Stimulated activated CD8-positive, alpha-beta memory T cell treated with anti-CD3 and anti-CD28 coated beads, Interleukin-12 subunit alpha, Interleukin-12 subunit beta, amount 100 ng/mL, for 24 hours (primary cell): ENCODE results near the gene ALG14.
"Not testable (repeated sequence)": the region's sequence is repeated elsewhere in the genome, so short reads cannot be mapped to it uniquely, and the experiment has no call there.

Experiments used
- DNase-seq: peaks from one replicate; pipeline ENCODE4 v3.0.0-alpha.2; 2020; ENCODE audit errors: extremely low read depth

ALG14 gene

DNA sequence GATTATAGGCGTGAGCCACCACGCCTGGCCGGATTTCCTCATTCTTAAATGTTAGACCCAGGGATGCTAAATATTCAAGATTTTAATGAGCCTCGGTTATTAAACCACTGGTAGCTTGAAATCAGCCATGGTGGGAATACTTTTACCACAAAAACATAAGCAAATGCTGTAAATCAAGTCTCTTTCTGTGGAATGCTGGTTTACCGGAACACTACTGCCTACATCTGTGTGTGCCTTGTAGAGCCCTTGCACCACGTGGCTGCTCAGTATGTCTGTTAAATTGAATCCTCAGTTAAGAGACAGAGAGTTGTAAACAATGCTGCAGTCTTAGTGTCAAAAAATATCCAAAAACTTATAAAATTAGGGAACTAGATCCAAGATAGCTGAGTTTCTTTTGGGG, 119.0 kb downstream of the ALG14 start:
- no peak for DNase-seq

DNA sequence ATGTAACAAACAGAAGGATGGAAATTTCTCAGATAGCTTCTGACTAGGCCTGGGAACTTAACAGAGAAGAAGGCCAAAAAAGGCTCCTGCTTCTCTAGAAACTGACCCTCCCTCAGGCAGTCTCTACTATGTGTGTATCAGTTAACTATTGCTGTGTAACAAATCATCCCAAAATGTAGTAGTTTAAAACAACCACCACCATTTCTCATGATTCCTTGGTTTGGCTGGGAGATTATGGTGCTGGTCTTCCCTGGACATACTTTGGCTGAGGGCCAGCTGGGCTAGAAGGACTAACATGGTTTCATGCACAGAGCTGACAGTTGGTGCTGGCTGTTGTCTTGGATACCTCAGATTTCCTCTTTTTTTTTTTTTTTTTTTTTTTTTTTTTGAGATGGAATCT, 119.6 kb downstream of the ALG14 start:
- no peak for DNase-seq

DNA sequence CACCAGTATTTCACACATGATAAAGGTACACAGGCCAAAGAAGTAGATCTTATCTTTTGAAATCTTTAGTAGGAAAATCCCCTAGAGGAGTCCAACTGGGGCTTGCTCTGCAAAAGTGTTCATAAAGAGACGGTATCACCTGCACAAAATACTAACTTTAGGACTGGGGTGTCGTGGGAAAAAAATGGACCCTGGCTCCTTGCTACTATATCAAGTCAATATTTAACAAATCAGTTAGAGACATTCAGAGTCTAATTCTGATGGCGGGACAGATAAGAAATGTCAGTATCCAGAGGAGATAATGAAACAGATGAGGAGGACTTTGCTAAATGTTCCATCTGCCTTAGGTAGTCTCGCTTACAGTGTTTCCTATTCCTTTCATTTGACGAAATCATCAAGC, 120.2 kb downstream of the ALG14 start:
- no peak for DNase-seq

DNA sequence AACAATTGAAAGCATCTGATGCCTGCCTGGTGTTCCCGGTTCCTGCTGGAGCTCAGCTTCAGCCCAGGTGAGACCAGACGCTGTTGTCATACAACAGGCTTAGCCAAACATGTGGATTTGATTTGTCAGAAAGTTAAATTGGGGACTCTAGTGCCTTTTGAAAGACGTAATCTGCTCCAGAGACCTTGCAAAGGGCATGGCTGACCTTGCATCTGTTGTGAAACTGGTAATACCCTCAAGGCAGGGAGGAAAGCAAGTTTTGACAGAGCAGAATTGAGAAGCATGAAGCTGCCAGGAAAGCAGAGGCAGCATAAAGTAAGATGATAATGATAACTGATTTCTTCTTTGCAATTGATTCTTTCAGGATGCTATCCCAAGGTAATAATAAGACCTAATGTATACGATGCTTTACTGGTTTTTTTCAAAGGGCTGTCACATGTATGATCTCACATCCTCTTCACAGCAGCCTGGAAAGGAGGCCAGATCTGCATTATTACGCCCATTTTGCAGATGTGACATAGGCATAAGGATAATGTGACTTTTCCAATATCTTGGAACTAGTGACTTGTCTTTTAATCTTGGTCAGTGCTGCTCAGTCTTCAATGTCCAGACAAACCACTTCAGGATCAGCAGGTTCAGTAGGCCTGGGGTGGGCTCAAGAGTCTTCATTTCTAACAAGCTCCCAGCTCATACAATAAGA, 121.1 kb downstream of the ALG14 start:
- DNase-seq: no peak

DNA sequence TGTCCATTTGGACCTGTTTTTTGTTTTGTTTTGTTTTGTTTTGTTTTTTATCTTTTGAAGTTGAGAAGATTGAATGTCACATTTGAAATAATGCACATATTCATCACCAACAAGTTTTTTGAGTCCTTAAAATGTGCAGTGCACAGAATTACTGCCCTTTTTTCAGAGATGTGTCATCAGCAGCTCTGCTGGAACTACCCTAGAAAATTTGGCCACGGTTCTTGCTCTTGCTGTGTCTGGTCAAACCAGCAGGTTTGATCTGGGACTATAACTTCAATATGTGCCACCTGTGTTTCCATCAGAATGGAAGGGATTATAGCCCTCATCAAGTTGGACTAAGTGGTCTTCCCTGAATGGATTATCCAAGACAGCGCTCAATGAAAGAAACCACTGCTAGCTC, 121.7 kb downstream of the ALG14 start:
- no peak for DNase-seq

DNA sequence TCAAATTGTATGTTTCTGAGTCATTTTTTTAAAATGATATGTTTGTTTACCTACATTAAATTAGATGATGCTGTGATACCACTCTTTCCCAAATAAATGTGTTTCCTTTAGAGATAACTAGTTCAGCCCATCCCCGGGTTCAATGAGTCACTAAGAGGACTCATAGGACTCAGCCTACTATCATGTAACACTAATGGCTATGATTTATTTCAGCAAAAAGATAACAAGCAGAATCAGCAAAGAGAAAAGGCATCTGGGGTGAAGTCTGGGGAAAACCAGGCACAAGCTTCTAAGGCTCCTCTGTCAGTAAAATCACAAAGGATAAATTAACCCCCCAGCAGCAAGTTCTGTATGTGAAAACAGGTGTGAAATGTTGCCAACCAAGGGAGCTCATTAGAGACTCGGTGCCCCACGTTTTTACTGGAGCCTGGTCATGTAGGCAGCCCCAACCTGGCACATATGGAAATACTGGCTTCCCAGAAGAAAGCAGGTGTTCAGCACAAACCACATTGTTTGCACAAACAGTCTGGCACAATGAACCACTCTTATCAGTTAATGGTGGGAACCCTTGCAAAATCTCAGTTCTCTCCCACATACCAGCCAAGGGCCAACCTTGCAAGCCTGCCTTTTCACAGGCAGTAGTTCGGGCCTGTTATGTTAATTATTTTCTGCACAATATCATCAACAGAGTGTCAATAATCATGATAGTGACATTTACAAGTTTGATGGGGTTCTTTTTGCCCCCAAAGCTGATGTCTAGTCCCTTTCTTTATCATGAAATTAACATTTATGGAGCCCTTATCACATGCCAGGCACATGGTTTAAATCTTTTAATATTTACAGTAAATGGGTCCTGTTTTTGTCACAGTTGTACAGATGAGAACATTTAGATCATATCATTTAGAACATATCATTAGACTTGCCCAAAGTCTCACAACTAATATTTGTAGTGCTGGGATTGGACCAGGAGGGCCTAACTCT, 122.8 kb downstream of the ALG14 start:
- no peak for DNase-seq

DNA sequence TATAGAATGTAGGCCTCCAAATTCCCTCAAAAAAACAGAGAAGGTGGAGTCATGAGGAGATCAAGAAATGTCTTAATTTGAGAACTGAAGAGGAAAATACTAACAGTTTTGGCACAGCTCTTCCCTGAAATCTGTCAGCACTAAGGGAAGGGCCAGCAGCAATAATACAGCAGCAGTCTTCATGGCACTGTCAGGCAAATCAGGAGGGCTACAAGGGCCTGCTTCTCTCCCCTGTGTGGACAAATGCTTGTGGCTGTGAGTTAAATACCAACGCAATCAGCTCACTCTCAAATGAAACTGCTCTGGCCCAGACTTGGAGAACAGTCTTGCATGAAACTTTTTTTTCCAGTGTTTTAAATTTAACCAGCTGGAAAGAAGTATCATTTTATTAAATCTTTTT, 125.3 kb downstream of the ALG14 start:
- DNase-seq: no peak

DNA sequence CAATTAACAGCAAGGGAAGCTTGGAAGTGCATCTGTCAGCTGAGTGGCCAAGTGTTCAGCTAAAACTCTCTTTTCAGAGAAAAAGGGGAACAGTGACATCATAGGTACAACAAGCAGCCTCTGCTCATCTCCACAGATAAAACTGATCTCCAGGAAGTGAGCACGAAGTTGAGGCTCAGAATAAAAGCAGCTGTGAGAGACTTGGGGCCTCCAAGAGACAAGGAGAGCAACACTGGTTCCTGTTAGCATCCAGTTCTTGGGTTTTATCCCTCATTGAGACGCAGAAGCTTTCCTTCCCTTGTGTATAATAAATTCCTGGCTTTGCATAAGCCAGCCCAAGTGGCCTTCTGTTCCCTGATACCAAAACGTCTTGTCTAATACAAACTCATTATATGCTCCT, 125.9 kb downstream of the ALG14 start:
- DNase-seq: no peak

DNA sequence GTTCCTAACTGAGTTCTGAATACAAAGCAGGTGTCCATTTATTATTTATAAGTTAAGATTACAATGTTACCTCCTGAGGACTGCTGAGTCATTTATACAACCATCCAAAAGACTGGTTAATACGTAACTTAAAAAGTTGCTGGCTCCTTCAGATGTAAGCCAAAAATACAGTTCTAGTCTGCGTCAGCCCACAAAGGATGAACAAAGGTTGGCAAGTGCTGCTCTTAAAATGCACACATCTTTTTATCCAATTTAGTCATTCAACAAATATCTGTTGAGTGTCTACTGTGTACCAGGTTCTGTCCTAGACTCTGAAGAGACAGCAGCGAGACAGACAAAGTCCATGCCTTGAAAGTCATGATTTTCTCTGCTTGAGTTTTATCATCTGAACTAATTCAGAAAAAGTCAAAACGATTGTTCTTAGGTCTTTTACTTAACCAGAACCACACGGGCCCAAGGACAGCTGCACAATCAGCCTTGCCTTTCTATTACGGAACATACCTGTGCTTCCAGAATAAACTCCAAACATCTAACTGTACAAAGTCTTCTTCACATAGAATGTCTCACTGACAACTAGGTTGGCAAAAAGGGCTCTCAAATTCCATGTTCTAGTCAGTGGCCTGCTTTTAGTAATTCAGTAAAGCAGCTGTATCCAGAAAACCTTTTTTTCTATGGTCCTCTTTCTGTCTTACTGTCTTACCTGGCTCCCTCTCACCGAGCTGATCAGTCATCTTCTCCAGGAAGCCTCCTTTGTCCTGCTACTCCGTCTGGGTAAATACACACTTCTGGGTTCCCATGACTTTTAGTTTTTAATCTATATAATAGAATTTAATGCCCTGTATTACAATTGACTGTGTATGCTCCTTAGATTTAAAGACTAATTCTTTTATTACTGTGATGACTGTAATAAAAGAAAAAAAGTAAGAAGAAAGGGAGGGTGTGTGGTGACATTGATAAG, 130.3 kb downstream of the ALG14 start:
- no peak for DNase-seq

DNA sequence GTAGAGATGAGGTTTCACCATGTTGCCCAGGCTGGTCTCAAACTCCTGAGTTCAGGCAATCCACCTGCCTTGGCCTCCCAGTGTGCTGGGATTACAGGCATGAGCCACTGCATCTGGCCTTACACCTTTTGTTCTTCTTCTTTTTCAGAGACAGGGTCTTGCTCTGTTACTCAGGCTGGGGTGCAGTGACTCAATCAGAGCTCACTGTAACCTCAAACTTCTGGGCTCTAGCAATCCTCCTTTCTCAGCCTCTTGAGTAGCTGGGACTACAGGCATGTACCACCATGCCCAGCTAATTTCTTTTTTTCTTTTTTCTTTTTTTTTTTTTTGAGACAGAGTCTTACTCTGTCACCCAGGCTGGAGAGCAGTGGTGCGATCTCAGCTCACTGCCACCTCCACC, 131.3 kb downstream of the ALG14 start:
- not testable (repeated sequence) for DNase-seq

DNA sequence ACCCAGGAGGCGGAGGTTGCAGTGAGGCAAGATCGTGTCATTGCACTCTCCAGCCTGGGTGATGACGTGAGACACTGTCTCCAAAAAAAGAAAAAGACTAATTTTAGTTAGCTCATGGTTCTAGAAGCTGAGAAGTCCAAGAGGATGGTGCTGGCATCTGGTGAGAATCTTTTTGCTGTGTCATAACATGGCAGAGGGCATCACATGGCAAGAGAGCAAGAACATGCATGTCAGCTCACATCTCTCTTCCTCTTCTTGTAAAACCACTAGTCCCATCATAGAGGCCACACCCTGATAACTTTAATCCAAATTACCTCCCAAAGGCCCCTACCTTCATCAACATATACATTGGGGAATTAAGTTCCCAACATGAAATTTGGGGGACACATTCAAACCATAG, 132.0 kb downstream of the ALG14 start:
- no peak for DNase-seq

DNA sequence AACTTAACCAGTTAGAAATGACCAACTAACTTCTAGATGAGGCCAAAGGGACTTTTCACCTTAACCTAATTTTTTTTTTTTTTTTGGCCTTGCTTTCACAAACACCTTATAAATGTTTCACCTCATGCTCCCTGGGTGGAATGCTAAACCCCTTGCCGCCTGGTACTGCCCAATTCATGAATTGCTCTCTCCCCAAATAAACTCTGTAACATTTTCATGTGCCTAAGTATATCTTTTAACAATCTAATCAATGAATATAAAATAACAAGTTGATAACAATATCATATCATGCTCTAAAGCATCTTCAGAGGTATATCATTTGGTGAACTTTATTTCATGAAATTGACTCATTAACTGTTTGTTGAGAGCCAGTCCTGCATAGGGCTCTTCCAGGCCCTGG, 134.9 kb downstream of the ALG14 start:
- no peak for DNase-seq

DNA sequence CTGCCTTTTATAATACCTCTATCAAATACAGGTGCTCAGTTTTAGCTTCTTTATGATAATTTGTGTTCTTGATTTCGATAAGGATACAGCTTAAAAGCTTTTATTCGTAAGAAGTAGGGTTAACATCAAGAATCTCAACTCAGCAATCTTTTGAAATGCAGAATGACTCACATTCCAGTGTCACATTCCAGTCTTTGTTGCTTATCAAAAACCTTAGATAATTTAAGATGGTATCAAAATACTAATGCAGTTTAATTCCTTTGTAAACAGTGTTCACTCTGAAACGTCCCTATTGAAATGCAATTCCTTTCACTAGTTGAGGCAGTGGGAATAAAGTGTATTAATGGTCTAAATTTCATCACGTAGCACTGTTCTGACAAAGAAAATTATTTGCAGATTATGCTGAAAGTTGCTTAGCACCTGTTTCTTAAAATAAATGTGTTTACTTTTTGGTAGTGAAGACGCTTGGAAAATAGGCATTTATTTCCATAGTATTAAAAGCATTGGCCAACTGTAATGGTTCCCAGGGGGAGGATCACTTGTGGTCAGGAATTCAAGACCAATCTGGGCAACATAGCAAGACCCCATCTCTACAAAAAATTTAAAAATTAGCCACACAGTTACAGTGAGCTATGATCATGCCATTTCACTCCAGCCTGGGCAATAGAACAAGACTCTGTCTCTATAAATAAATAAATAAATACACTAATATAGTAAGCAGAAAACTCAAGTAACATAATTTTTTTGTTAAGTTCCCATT, 135.7 kb downstream of the ALG14 start:
- no peak for DNase-seq

DNA sequence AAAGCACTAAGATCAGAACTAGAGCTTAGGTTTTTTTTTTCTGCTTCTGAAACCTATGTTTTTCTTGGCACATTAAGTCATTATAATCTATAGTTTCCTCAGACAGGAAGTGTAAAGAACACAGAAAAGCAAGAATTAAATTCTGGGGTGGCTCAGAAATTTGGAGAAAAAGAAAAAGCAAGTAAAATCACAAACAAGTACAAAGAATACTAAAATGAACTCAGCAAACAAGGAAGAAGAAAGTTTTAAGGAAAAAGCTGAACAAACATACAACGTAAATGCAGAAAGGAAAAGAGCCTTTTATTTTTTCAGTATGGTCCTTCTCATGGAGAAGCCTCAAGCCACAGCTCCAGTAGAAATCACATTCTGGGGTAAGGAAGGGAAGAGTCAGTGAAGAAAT, 137.3 kb downstream of the ALG14 start:
- DNase-seq: no peak

DNA sequence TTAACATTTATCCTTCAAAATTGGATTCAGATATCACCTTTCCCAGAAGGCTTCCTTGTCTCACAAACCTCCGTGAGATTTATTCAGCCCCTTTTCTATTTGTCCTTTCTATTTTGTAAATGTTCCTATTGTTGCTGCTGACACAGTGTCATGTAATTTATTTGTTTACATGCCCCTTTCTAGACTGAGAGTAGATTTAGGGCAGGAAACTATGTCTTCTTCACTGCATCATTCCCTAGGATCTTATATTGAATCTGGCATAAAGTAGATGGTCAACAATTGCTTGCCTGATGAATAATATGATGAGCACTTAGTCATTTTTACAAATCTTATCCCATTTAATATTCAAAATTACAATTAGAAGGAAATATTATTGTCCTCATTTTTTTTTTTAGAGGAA, 137.7 kb downstream of the ALG14 start:
- DNase-seq: no peak

DNA sequence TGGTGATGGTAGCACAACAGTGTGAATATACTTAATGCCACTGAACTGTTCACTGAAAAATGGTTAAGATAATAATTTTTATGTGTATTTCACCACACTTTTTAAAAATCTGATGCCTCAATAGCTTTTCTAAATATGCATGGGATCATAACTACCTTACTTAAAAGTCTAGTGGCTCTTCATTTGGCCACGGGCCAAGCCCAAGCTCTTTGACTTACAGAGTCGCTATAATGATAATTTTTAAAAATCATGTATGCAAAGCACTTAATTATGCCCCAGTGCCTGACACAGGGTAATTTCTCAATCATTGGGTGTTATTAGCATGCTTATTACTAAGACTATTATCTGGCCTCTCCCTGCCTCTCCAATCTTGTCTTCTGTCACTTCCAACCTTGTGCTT, 138.2 kb downstream of the ALG14 start:
- DNase-seq: no peak

DNA sequence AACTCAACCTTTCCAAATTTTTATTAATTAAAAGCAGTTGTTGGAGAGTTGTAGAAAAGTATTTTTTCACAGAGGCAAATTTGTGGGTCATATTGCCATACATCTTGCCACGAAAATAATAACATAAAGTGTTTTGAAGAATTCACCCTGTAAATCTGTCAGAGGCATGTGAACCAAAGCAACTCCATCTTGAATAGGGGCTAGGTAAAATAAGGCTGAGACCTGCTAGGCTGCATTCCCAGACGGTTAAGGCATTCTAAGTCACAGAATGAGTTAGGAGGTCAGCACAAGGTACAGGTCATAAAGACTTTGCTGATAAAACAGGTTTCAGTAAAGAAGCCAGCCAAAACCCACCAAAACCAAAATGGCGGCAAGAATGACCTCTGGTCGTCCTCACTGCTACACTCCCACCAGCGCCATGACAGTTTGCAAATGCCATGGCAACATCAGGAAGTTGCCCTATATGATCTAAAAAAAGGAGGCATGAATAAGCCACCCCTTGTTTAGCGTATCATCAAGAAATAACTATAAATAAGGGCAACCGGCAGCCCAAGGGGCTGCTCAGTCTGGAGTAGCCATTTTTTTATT, 141.4 kb downstream of the ALG14 start:
- no peak for DNase-seq

DNA sequence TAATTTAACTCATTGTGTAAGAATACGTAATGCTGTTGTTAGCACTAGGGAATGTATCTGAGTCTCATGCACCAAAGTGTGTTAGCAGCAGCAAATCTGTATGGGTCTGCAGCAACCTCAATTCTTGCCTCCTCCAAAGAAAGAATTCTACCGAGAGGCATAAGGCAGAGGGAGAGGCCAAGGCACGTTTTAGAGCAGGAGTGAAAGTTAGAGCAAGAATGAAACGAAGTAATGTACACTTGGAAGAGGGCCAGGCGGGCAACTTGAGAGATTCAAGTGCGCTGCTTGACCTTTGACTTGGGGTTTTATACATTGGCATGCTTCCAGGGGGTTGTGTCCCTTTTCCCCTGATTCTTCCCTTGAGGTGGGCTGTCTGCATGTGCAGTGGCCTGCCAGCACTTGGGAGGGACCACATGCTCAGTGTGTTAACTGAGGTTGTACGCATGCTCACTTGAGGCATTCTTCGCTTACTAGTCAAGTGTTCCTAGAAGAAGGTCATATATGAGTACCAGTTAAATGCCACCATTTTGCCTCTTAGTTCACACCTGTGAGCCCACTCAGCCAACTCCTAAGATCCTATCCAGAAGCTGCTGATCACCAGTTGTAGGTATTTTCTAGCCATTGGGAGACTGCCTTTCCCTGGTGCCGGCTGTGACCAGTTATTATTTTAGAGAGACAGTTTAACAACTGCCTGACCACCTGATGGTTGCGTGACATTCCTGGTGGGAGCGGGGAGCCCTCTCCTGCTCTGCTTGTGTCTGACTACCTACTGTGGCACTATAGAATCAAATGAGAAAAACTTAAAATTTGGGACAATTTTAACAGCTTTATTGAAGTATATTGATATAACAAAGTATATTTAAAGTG, 143.2 kb downstream of the ALG14 start:
- no peak for DNase-seq

DNA sequence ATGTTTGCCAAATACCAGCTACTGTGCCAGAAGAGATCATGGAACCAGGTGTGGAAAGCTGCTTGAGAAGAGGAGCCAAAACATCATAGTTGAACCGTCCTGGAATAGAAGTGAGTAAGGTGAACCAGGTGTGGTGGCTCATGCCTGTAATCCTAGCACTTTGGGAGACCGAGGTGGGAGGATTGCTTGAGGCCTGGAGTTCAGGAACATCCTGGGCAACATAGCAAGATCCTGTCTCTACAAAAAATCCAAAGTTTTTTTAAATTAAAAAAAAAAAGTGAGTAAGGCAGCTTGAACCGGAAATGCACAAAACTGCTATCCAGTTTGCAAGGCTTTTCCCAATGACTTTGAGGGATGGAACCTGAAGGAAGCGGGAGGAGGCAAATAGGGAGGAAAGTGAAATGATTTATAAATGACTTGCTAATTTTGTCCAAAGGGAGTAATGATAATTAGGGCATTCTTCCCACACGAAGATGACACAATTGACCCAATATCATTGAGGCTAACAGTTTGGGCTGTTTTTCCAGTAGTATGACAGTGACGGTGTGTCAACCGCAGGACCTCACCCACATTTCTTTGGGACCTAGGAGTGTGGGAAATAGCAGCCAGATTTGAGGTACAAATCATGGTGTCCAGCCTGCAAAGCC, 144.3 kb downstream of the ALG14 start:
- no peak for DNase-seq
